OCI-LY7 (cell line): ENCODE measurements around the gene MACROD2. TPM values are rescaled to one million over a fixed set of nuclear protein-coding genes. Genes with fewer than 3 reads are reported as not detected.

Experiments used
- BruUV-seq: library from RNA; stranded (reverse); fragments of 400-500 nt; replicated peaks from 2 replicates; lab custom pipeline; 2021; lab: Mats Ljungman, UMichigan
- CTCF ChIA-PET: fragments of 300-600 bp; sonication (Branson Sonifier 250); formaldehyde crosslinking; loops from one replicate; lab custom pipeline; 2022; ENCODE audit warnings: antibody characterized with exemption; ENCODE audit not compliant: unreplicated experiment; lab: Charles Lee
- POLR2A ChIA-PET: fragments of 300-600 bp; sonication (Branson Sonifier 250); formaldehyde crosslinking; loops from one replicate; lab custom pipeline; 2022; ENCODE audit warnings: antibody characterized with exemption; lab: Charles Lee
- DNase-seq: peaks from one replicate; pipeline ENCODE4 v3.0.0-alpha.2; 2015; ENCODE audit warnings: low spot score
- H2AFZ ChIP-seq: fragments of 200-600 bp; sonication (generic), shearing (Covaris generic); 2 replicates; pipeline ENCODE4 v1.6.1; 2014; ENCODE audit warnings: mild to moderate bottlenecking, antibody characterized with exemption, low read length, moderate library complexity
- H3K27ac ChIP-seq: fragments of 200-600 bp; sonication (generic); 2 replicates; pipeline ENCODE4 v1.5.1; 2014; ENCODE audit warnings: mixed run types, low read depth, mild to moderate bottlenecking, moderate library complexity, low read length, inconsistent platforms; ENCODE audit not compliant: poor library complexity, severe bottlenecking
- H3K36me3 ChIP-seq: fragments of 200-600 bp; sonication (generic); 2 replicates; pipeline ENCODE4 v1.6.1; 2014; ENCODE audit warnings: mild to moderate bottlenecking, antibody characterized with exemption, low read length, moderate library complexity, mixed read lengths; ENCODE audit not compliant: insufficient read depth
- H3K4me1 ChIP-seq: fragments of 200-600 bp; sonication (generic); 2 replicates; pipeline ENCODE4 v1.5.1; 2014; ENCODE audit warnings: mild to moderate bottlenecking, low read length; ENCODE audit not compliant: insufficient read depth, poor library complexity, severe bottlenecking
- H3K4me2 ChIP-seq: fragments of 200-600 bp; sonication (generic); 2 replicates; pipeline ENCODE4 v1.6.1; 2014; ENCODE audit warnings: mild to moderate bottlenecking, low read length
- H3K4me3 ChIP-seq: fragments of 200-600 bp; sonication (generic); 2 replicates; pipeline ENCODE4 v1.5.1; 2014; ENCODE audit warnings: mild to moderate bottlenecking, low read depth, low read length; ENCODE audit not compliant: poor library complexity, severe bottlenecking
- H3K79me2 ChIP-seq: fragments of 200-600 bp; sonication (generic); 2 replicates; pipeline ENCODE4 v1.6.1; 2016; ENCODE audit warnings: low read depth, mild to moderate bottlenecking, low read length, moderate library complexity, mixed read lengths; ENCODE audit not compliant: insufficient read depth
- H3K9me2 ChIP-seq: fragments of 200-600 bp; sonication (generic); 2 replicates; pipeline ENCODE4 v1.6.1; 2016; ENCODE audit warnings: mild to moderate bottlenecking, low read length, mixed read lengths; ENCODE audit not compliant: insufficient read depth
- H3K9me3 ChIP-seq: fragments of 200-600 bp; sonication (generic); 2 replicates; pipeline ENCODE4 v1.6.1; 2014; ENCODE audit warnings: mild to moderate bottlenecking, mixed run types, low read length, mixed read lengths
- H4K20me1 ChIP-seq: fragments of 200-600 bp; sonication (generic); 2 replicates; pipeline ENCODE4 v1.6.1; 2014; ENCODE audit warnings: mild to moderate bottlenecking, antibody characterized with exemption, low read length, moderate library complexity, mixed read lengths; ENCODE audit not compliant: insufficient read depth
- EZH2phosphoT487 ChIP-seq: fragments of 200-600 bp; sonication (generic); IDR thresholded peaks from 2 replicates; pipeline ENCODE4 v1.6.1; 2018; ENCODE audit warnings: low read depth, borderline replicate concordance, mild to moderate bottlenecking, mixed run types, antibody characterized with exemption, low read length, moderate library complexity, mixed read lengths
- intact Hi-C: fragments of 100-400 bp; cut with micrococcal nuclease; formaldehyde crosslinking; loops from one replicate; pipeline ENCODE4 v1.10.0; 2022; ENCODE audit not compliant: unreplicated experiment
- total RNA-seq, 2 experiments: library from RNA; depleted of rRNA in 1 of 2; stranded (reverse); fragments of >200 nt in 1 of 2; shearing (Covaris generic) in 1 of 2; gene quantifications; 2 replicates each; pipeline ENCODE4 v1.2.3, GENCODE V29; 2014 to 2022
- TF ChIP-seq, protein P1 (sequence below): fragments of 200-600 bp; sonication (generic); conservative IDR thresholded peaks from 2 replicates; pipeline ENCODE4 v1.5.1; 2014; ENCODE audit warnings: mild to moderate bottlenecking, antibody characterized with exemption, low read length, moderate library complexity, mixed read lengths

MACROD2 gene
- total RNA-seq, 2 experiments from 2014 or later, result 0.09 to 4.5 TPM

DNA sequence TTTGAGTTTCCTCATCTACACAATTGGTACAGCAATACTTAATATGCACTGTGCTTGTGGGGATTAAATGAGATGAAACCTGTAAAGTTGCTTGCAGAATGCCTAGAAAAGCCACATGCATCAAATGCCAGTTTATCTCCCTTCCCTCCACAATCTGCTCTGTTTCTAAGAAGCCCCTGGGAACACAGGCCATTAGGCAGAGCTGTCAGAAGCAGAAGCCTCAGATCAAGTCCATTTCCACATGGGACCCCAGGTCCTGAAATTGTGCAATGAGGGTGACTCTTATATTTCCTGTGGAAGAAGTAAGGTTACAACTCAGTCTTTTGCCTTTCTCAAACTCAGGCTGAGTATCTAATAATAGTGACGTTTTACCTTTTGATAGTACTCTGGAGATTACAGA is 1840.5 kb downstream of the MACROD2 start:
- no peaks in the 10 kb centered on the region for H3K36me3 ChIP-seq
- intact Hi-C loops, result no loop called here
- no peaks in the 10 kb centered on the region for H3K79me2 ChIP-seq
- no peak for TF ChIP-seq EZH2phosphoT487
- TF ChIP-seq, protein P1, sequence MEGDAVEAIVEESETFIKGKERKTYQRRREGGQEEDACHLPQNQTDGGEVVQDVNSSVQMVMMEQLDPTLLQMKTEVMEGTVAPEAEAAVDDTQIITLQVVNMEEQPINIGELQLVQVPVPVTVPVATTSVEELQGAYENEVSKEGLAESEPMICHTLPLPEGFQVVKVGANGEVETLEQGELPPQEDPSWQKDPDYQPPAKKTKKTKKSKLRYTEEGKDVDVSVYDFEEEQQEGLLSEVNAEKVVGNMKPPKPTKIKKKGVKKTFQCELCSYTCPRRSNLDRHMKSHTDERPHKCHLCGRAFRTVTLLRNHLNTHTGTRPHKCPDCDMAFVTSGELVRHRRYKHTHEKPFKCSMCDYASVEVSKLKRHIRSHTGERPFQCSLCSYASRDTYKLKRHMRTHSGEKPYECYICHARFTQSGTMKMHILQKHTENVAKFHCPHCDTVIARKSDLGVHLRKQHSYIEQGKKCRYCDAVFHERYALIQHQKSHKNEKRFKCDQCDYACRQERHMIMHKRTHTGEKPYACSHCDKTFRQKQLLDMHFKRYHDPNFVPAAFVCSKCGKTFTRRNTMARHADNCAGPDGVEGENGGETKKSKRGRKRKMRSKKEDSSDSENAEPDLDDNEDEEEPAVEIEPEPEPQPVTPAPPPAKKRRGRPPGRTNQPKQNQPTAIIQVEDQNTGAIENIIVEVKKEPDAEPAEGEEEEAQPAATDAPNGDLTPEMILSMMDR, result no peak
- no peak overlapping the region for H2AFZ ChIP-seq
- no TSS peak for BruUV-seq
- no peaks in the 10 kb centered on the region for H3K9me3 ChIP-seq
- no peak for DNase-seq
- H3K27ac ChIP-seq, result no peak overlapping the region
- ChIA-PET CTCF (no interaction called here), POLR2A (interaction anchor here (0.6 to 1.4 kb wide), 5 partner anchors 7 to 197 kb away, joined by 3 to 4 read pairs (median 3); no protein-coding TSS in a partner anchor)
- no peak overlapping the region for H3K4me3 ChIP-seq
- no peaks in the 10 kb centered on the region for H4K20me1 ChIP-seq
- no peaks in the 10 kb centered on the region for H3K9me2 ChIP-seq
- H3K4me1 ChIP-seq, result no peaks in the 10 kb centered on the region
- no peak overlapping the region for H3K4me2 ChIP-seq

DNA sequence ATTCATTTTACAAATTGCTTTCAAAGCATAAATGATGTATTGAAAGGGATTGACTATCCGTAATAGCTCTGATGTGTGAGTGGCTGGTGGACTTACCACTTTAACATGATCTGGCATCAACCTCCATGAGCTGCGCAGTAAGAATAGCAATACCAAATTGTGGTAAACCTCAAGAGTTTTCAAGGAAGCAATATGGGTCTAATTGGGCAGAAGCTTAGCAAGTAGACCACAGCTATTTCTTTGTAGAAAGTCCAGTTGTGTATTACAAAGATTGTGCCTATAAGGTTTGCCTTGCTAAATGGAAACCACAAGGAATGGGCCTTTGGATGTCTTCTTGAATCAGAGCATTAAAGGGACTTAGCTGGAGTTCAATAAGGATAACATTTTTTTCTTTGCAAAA is 1841.3 kb downstream of the MACROD2 start:
- TF ChIP-seq, protein P1, result no peak
- TF ChIP-seq EZH2phosphoT487, result no peak
- ChIA-PET CTCF (no interaction called here), POLR2A (interaction anchor here (0.5 to 1.4 kb wide), 5 partner anchors 8 to 366 kb away, joined by 3 to 4 read pairs (median 3); no protein-coding TSS in a partner anchor)
- Histone ChIP-seq H3K9me2 (no peaks in the 10 kb centered on the region), H3K4me1 (no peaks in the 10 kb centered on the region), H3K4me2 (no peak overlapping the region), H3K9me3 (peaks cover 5% of the 10 kb centered on the region; the same call in 1 of the 2 replicates), H3K36me3 (no peaks in the 10 kb centered on the region), H3K27ac (no peak overlapping the region), H3K79me2 (no peaks in the 10 kb centered on the region), H4K20me1 (no peaks in the 10 kb centered on the region), H3K4me3 (no peak overlapping the region), H2AFZ (no peak overlapping the region)
- intact Hi-C loops, result no loop called here
- no peak for DNase-seq
- BruUV-seq, result no TSS peak

- Histone ChIP-seq H3K4me3 (no peak overlapping the region), H4K20me1 (no peaks in the 10 kb centered on the region), H3K27ac (no peak overlapping the region), H3K9me2 (no peaks in the 10 kb centered on the region), H3K36me3 (no peaks in the 10 kb centered on the region), H3K4me1 (no peaks in the 10 kb centered on the region), H2AFZ (no peak overlapping the region), H3K9me3 (peaks cover 8% of the 10 kb centered on the region; the same call in 1 of the 2 replicates), H3K4me2 (no peak overlapping the region), H3K79me2 (no peaks in the 10 kb centered on the region)
- ChIA-PET CTCF (interaction anchor here (0.6 kb wide), 1 partner anchor 17 kb away, joined by 4 read pairs; no protein-coding TSS in a partner anchor), POLR2A (interaction anchor here (1.3 kb wide), 1 partner anchor 11 kb away, joined by 4 read pairs; no protein-coding TSS in a partner anchor)
- no peak for DNase-seq
- intact Hi-C loops, result no loop called here
- BruUV-seq, result no TSS peak
- TF ChIP-seq EZH2phosphoT487, result no peak
- TF ChIP-seq, protein P1, result no peak
Observed at GRCh38 chr20:15837563-15837962, 1842.2 kb downstream of the MACROD2 start.
